ENCODE measurements around the gene SKIDA1. TPM values are rescaled to one million over a fixed set of nuclear protein-coding genes. Genes with fewer than 3 reads are reported as not detected.

SKIDA1 gene
- total RNA-seq, 1 experiment from 2014 or later = 9.3 TPM

- TF ChIP-seq POLR2AphosphoS5 (IDR thresholded peaks at IDR 0.05; ENCODE audit: low read depth, low read length) (no peak), SIN3A (IDR thresholded peaks at IDR 0.05; ENCODE audit: borderline replicate concordance, insufficient read depth, low read depth, low read length) (no peak), REST (IDR thresholded peaks at IDR 0.05; ENCODE audit: insufficient read depth in 1 of 2, low read depth in 2 of 2, low read length in 1 of 2) (no peak), CTCF (IDR thresholded peaks at IDR 0.05) (no peak), TCF7L2 (IDR thresholded peaks at IDR 0.05; ENCODE audit: low read depth, low read length) (no peak)
- in situ Hi-C loops (cut with HindIII; ENCODE audit: low pct_unique_long_range_greater_than_20kb, low sequenced_read_pairs) = no loop called here
- CTCF ChIA-PET = interaction anchor here (1.0 kb wide), 1 partner anchor 203 kb away, joined by 3 read pairs; no protein-coding TSS in a partner anchor
- H3K4me1 ChIP-seq (ENCODE audit: control insufficient read depth, insufficient read depth, low read length) = no peaks in the 10 kb centered on the region
- no peak overlapping the region for H3K4me3 ChIP-seq (ENCODE audit: low read depth in 2 of 2, low read length in 2 of 2)
- intact Hi-C loops (cut with micrococcal nuclease; ENCODE audit: unreplicated experiment) = no loop called here
- no peaks in the 10 kb centered on the region for H3K27me3 ChIP-seq (ENCODE audit: control insufficient read depth, insufficient read depth, low read length)
- H3K9me3 ChIP-seq (ENCODE audit: control insufficient read depth, insufficient read depth, low read depth, low read length) = no peaks in the 10 kb centered on the region
- no TSS peak for BruUV-seq (replicated peaks)
- H3K36me3 ChIP-seq (ENCODE audit: control insufficient read depth, insufficient read depth, low read length) = no peaks in the 10 kb centered on the region
- ATAC-seq (no peak), DNase-seq (ENCODE audit: low read depth, low spot score) (no peak)
- H3K27ac ChIP-seq (ENCODE audit: low read length) = no peak overlapping the region; the same call in 1 of the 2 replicates
- POLR2A ChIA-PET = no interaction called here
Observed at GRCh38 chr10:21481407-21481806, 44.1 kb downstream of the SKIDA1 start.

- DNase-seq (ENCODE audit: low read depth, low spot score) (no peak), ATAC-seq (no peak)
- Histone ChIP-seq H3K4me1 (ENCODE audit: control insufficient read depth, insufficient read depth, low read length) (no peaks in the 10 kb centered on the region), H3K9me3 (ENCODE audit: control insufficient read depth, insufficient read depth, low read depth, low read length) (no peaks in the 10 kb centered on the region), H3K36me3 (ENCODE audit: control insufficient read depth, insufficient read depth, low read length) (no peaks in the 10 kb centered on the region), H3K4me3 (ENCODE audit: low read depth in 2 of 2, low read length in 2 of 2) (no peak overlapping the region), H3K27me3 (ENCODE audit: control insufficient read depth, insufficient read depth, low read length) (no peaks in the 10 kb centered on the region), H3K27ac (ENCODE audit: low read length) (peak overlapping the region; percentile 64; the same call in 1 of the 2 replicates)
- no peak for TF ChIP-seq REST (IDR thresholded peaks at IDR 0.05; ENCODE audit: insufficient read depth in 1 of 2, low read depth in 2 of 2, low read length in 1 of 2)
- no peak for TF ChIP-seq SIN3A (IDR thresholded peaks at IDR 0.05; ENCODE audit: borderline replicate concordance, insufficient read depth, low read depth, low read length)
- TF ChIP-seq CTCF (IDR thresholded peaks at IDR 0.05) = no peak
- no peak for TF ChIP-seq TCF7L2 (IDR thresholded peaks at IDR 0.05; ENCODE audit: low read depth, low read length)
- TF ChIP-seq POLR2AphosphoS5 (IDR thresholded peaks at IDR 0.05; ENCODE audit: low read depth, low read length) = no peak
- in situ Hi-C loops (cut with HindIII; ENCODE audit: low pct_unique_long_range_greater_than_20kb, low sequenced_read_pairs) (no loop called here), intact Hi-C loops (cut with micrococcal nuclease; ENCODE audit: unreplicated experiment) (no loop called here)
- ChIA-PET POLR2A (no interaction called here), CTCF (no interaction called here)
- no TSS peak for BruUV-seq (replicated peaks)
Observed at GRCh38 chr10:21479570-21480315, 45.7 kb downstream of the SKIDA1 start.
